GM19324 (cell line): Measurements from ENCODE around the gene MVB12B.
"Not testable (repeated sequence)": the region's sequence is repeated elsewhere in the genome, so short reads cannot be mapped to it uniquely, and the experiment has no call there.

Experiments
- ATAC-seq: cut with Tn5 transposase; IDR thresholded peaks from one replicate; pipeline ENCODE4 v1.9.1; 2021; ENCODE audit warnings: mild to moderate bottlenecking, moderate library complexity; ENCODE audit not compliant: unreplicated experiment, low FRiP score

The MVB12B gene

GRCh38 chr9:126326228-126327005 lies at the start of gene MVB12B:
MVB12B (plus strand) TSS chr9:126326829; CDS start chr9:126326930, 101 bp downstream.
- no peak for ATAC-seq

- no peak for ATAC-seq
Measured at GRCh38 chr9:126283799-126284465, 42.7 kb upstream of the MVB12B start.

GRCh38 chr9:126285652-126286051 lies 41.0 kb upstream of the MVB12B start:
- ATAC-seq: not testable (repeated sequence)

- ATAC-seq: no peak
Measured at GRCh38 chr9:126287166-126287866, 39.3 kb upstream of the MVB12B start.

GRCh38 chr9:126290871-126291270 lies 35.8 kb upstream of the MVB12B start:
- ATAC-seq: no peak

GRCh38 chr9:126291925-126292324 lies 34.7 kb upstream of the MVB12B start:
- ATAC-seq: no peak

- no peak for ATAC-seq
Measured at GRCh38 chr9:126292736-126293521, 33.7 kb upstream of the MVB12B start.

- ATAC-seq: no peak
Measured at GRCh38 chr9:126293522-126293889, 33.1 kb upstream of the MVB12B start.

GRCh38 chr9:126294331-126295081 lies 32.1 kb upstream of the MVB12B start:
- ATAC-seq: no peak

GRCh38 chr9:126295082-126295477 lies 31.5 kb upstream of the MVB12B start:
- ATAC-seq: no peak

GRCh38 chr9:126295516-126295915 lies 31.1 kb upstream of the MVB12B start:
- ATAC-seq: no peak

- no peak for ATAC-seq
Measured at GRCh38 chr9:126295936-126296600, 30.6 kb upstream of the MVB12B start.

GRCh38 chr9:126296687-126297086 lies 29.9 kb upstream of the MVB12B start:
- ATAC-seq: no peak

GRCh38 chr9:126297661-126298060 lies 29.0 kb upstream of the MVB12B start:
- no peak for ATAC-seq

GRCh38 chr9:126298063-126298801 lies 28.4 kb upstream of the MVB12B start:
- ATAC-seq: no peak

- no peak for ATAC-seq
Measured at GRCh38 chr9:126299706-126300276, 26.8 kb upstream of the MVB12B start.

GRCh38 chr9:126301196-126301595 lies 25.4 kb upstream of the MVB12B start:
- ATAC-seq: no peak

- no peak for ATAC-seq
Measured at GRCh38 chr9:126301985-126302603, 24.5 kb upstream of the MVB12B start.
